ENCODE measurements around the gene AQP2. TPM values are rescaled to one million over a fixed set of nuclear protein-coding genes. Genes with fewer than 3 reads are reported as not detected.

AQP2 gene
- total and polyA plus RNA-seq, 4 donors: not detected

- Histone ChIP-seq H3K27ac (ENCODE audit: low read depth in 1 of 2, low read length in 2 of 2) (no peak overlapping the region), H3K36me3 (ENCODE audit: control insufficient read depth in 4 of 4, insufficient read depth in 3 of 4, low read depth in 1 of 4, low read length in 3 of 4) (no peaks in the 10 kb centered on the region), H3K9me3 (ENCODE audit: control insufficient read depth in 4 of 4, low read length in 3 of 4) (no peaks in the 10 kb centered on the region), H3K4me3 (ENCODE audit: low read depth in 1 of 3, low read length in 3 of 3) (no peak overlapping the region), H3K27me3 (ENCODE audit: control insufficient read depth in 4 of 4, insufficient read depth in 4 of 4, low read length in 3 of 4) (no peaks in the 10 kb centered on the region), H3K9ac (ENCODE audit: low read depth in 1 of 2, low read length in 2 of 2) (no peak overlapping the region), H3K4me1 (ENCODE audit: control insufficient read depth in 4 of 4, insufficient read depth in 4 of 4, low read length in 3 of 4) (peaks cover 0 to 3% (median 0%) of the 10 kb centered on the region in 4 donors)
- 87% methylated on average over 9 of the region's 9 CpGs for WGBS
- no peak for DNase-seq (ENCODE audit: low spot score)
- TF ChIP-seq FOXA1 (IDR thresholded peaks at IDR 0.05) (no peak), SP1 (IDR thresholded peaks at IDR 0.05) (no peak), NR2F2 (IDR thresholded peaks at IDR 0.05) (no peak), REST (IDR thresholded peaks at IDR 0.05) (no peak), HNF4G (IDR thresholded peaks at IDR 0.05) (no peak), ZBTB33 (IDR thresholded peaks at IDR 0.05) (no peak), JUND (IDR thresholded peaks at IDR 0.05) (no peak), GABPA (IDR thresholded peaks at IDR 0.05 in 1 of 2, conservative IDR thresholded peaks at IDR 0.05 in 1 of 2) (no peak), RAD21 (IDR thresholded peaks at IDR 0.05) (no peak), HNF4A (conservative IDR thresholded peaks at IDR 0.05) (no peak), EGR1 (IDR thresholded peaks at IDR 0.05; ENCODE audit: low read depth in 2 of 2) (no peak), ATF3 (IDR thresholded peaks at IDR 0.05) (no peak), TAF1 (conservative IDR thresholded peaks at IDR 0.05) (no peak)
These were observed 4.5 kb upstream of the AQP2 start for GRCh38 chr12:49946086-49946485.

- H3K9ac ChIP-seq (ENCODE audit: low read depth in 1 of 2, low read length in 2 of 2): no peak overlapping the region
- no peak overlapping the region for H3K4me3 ChIP-seq (ENCODE audit: low read depth in 1 of 3, low read length in 3 of 3)
- TF ChIP-seq RAD21 (IDR thresholded peaks at IDR 0.05) (no peak), MAX (IDR thresholded peaks at IDR 0.05) (no peak), ATF3 (IDR thresholded peaks at IDR 0.05) (no peak), ZBTB33 (IDR thresholded peaks at IDR 0.05) (no peak), JUND (IDR thresholded peaks at IDR 0.05) (no peak), EGR1 (IDR thresholded peaks at IDR 0.05; ENCODE audit: low read depth in 2 of 2) (no peak), REST (IDR thresholded peaks at IDR 0.05) (no peak), YY1 (IDR thresholded peaks at IDR 0.05) (no peak)
- H3K27ac ChIP-seq (ENCODE audit: low read depth in 1 of 2, low read length in 2 of 2): no peak overlapping the region
- H3K9me3 ChIP-seq (ENCODE audit: control insufficient read depth in 4 of 4, low read length in 3 of 4): no peaks in the 10 kb centered on the region
- H3K27me3 ChIP-seq (ENCODE audit: control insufficient read depth in 4 of 4, insufficient read depth in 4 of 4, low read length in 3 of 4): no peaks in the 10 kb centered on the region
- peaks cover 0 to 3% (median 0%) of the 10 kb centered on the region in 4 donors for H3K4me1 ChIP-seq (ENCODE audit: control insufficient read depth in 4 of 4, insufficient read depth in 4 of 4, low read length in 3 of 4)
- DNase-seq (ENCODE audit: low spot score): no peak
- WGBS: 79% methylated on average over 3 of the region's 3 CpGs
- H3K36me3 ChIP-seq (ENCODE audit: control insufficient read depth in 4 of 4, insufficient read depth in 3 of 4, low read depth in 1 of 4, low read length in 3 of 4): no peaks in the 10 kb centered on the region
These were observed 4.0 kb upstream of the AQP2 start for GRCh38 chr12:49946497-49946896.

All from liver (tissue), 9 donors.